ENCODE measurements around the gene ZNF783. TPM values are rescaled to one million over a fixed set of nuclear protein-coding genes. Genes with fewer than 3 reads are reported as not detected.

The ZNF783 gene
- total RNA-seq, 1 experiment from 2014 or later, result 9.9 TPM

GRCh38 chr7:149286811-149287400 is 24.9 kb downstream of the ZNF783 start (continued):
- TF ChIP-seq AR (CRISPR knock-in tag; IDR thresholded peaks at IDR 0.05), result no peak
- no peak for TF ChIP-seq HMGA2 (CRISPR knock-in tag; IDR thresholded peaks at IDR 0.05)
- no peak for TF ChIP-seq GRHL2 (CRISPR knock-in tag; IDR thresholded peaks at IDR 0.05; ENCODE audit: insufficient replicate concordance, severe bottlenecking)
- no peak for TF ChIP-seq ARID4B (CRISPR knock-in tag; IDR thresholded peaks at IDR 0.05; ENCODE audit: borderline replicate concordance)
- no peak for TF ChIP-seq ZNF121 (CRISPR knock-in tag; IDR thresholded peaks at IDR 0.05)
- no peak for TF ChIP-seq NR2C2 (CRISPR knock-in tag; IDR thresholded peaks at IDR 0.05)
- TF ChIP-seq HMGXB4 (CRISPR knock-in tag; IDR thresholded peaks at IDR 0.05), result no peak

- no peak overlapping the region for H3K4me3 Mint-ChIP-seq
- H3K9me3 Mint-ChIP-seq, result no peaks in the 10 kb centered on the region
- peaks cover 17% of the 10 kb centered on the region for H3K4me1 Mint-ChIP-seq
- no peak for TF ChIP-seq ZNF512 (CRISPR knock-in tag; IDR thresholded peaks at IDR 0.05; ENCODE audit: borderline replicate concordance)
- TF ChIP-seq FOXJ3 (CRISPR knock-in tag; IDR thresholded peaks at IDR 0.05; ENCODE audit: borderline replicate concordance), result no peak
- TF ChIP-seq STAT6 (CRISPR knock-in tag; conservative IDR thresholded peaks at IDR 0.05; ENCODE audit: low read depth), result no peak
- no peak for TF ChIP-seq HMGA2 (CRISPR knock-in tag; IDR thresholded peaks at IDR 0.05)
- TF ChIP-seq CTCF (IDR thresholded peaks at IDR 0.05), result no peak
- TF ChIP-seq JUN (CRISPR knock-in tag; IDR thresholded peaks at IDR 0.05), result no peak
- TF ChIP-seq ZNF423 (CRISPR knock-in tag; IDR thresholded peaks at IDR 0.05), result no peak
- no peak for TF ChIP-seq TP53 (CRISPR knock-in tag; IDR thresholded peaks at IDR 0.05)
- H3K27me3 Mint-ChIP-seq (ENCODE audit: low read depth), result peaks cover 27% of the 10 kb centered on the region
- peaks cover under 1% of the 10 kb centered on the region; the same call in 1 of the 2 replicates for H3K36me3 Mint-ChIP-seq
- no peak for ATAC-seq
- no peak for DNase-seq (ENCODE audit: low spot score)
- ChIA-PET POLR2A (no interaction called here), CTCF (no interaction called here)
- H3K27ac Mint-ChIP-seq, result no peak overlapping the region
Measured at GRCh38 chr7:149287622-149288021, 25.6 kb downstream of the ZNF783 start.
